M059J (cell line): ENCODE results near the gene PRPF31. TPM values are rescaled to one million over a fixed set of nuclear protein-coding genes. Genes with fewer than 3 reads are reported as not detected.
A peak's percentile ranks its signal among the peaks of the same experiment; 100 is the strongest.
"Not testable (repeated sequence)": the region's sequence is repeated elsewhere in the genome, so short reads cannot be mapped to it uniquely, and the experiment has no call there.

Experiments used
- DNase-seq: peaks from one replicate; pipeline ENCODE4 v3.0.0-alpha.2; 2012; ENCODE audit warnings: low read depth
- total RNA-seq: library from RNA; depleted of rRNA; stranded (reverse); fragments of >200 nt; shearing (Covaris generic); gene quantifications from 2 replicates; pipeline ENCODE4 v1.2.3, GENCODE V29; 2014; rRNA removed

The PRPF31 gene, protein sequence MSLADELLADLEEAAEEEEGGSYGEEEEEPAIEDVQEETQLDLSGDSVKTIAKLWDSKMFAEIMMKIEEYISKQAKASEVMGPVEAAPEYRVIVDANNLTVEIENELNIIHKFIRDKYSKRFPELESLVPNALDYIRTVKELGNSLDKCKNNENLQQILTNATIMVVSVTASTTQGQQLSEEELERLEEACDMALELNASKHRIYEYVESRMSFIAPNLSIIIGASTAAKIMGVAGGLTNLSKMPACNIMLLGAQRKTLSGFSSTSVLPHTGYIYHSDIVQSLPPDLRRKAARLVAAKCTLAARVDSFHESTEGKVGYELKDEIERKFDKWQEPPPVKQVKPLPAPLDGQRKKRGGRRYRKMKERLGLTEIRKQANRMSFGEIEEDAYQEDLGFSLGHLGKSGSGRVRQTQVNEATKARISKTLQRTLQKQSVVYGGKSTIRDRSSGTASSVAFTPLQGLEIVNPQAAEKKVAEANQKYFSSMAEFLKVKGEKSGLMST
- 68.7 and 90.2 TPM in 2 replicates for total RNA-seq

DNA sequence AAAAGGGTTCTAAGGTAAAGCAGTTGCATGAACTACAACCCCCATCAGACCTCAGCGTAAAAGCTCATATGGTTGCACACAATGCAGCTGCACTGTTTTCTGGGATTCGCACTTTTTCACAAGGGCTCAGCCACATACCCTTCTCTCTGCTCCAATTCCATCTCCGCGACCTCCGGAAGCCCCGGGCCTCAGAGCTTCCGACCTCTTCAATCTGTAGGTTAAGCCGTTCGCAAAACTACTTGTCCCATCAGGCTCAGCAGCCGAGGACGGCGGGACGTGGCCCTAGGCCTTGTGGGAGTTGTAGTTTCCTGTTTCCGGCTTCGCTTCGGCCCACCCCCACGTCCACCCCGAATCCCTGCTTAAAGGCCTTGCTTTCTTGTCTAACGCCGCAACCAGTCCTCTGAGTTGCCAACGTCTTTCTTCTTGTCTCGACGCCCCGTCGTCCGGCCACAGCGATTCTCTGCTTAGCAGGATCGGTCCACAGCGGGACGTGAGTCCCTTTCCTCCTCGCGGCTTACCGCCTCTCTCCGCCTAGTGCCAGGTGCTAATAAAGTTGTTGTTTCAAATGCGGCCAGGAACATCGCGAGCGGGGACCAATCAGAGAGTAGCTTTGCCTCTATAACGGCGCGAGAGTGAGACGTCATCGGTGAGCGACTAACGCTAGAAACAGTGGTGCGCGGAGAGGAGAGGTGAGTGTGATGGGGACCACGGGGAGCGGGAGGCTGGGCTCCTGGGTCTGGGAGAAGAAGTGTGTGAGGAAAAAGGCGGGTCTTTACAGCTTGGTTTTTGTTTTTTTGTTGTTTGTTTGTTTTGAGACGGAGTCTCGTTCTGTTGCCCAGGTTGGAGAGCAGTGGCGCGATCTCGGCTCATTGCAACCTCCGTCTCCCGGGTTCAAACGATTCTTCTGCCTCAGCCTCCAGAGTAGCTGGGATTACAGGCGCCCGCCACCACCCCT, at the start of gene PRPF31, which contains the start of gene TFPT:
PRPF31 (plus strand) TSS at position 646 of the 955 bp plus-strand sequence. CDS start 2,525 bp downstream, outside the sequence.
TFPT (minus strand) TSS at position 549 of the 955 bp plus-strand sequence; CDS start at position 161, 388 bp downstream.
- peak; percentile 97 for DNase-seq

DNA sequence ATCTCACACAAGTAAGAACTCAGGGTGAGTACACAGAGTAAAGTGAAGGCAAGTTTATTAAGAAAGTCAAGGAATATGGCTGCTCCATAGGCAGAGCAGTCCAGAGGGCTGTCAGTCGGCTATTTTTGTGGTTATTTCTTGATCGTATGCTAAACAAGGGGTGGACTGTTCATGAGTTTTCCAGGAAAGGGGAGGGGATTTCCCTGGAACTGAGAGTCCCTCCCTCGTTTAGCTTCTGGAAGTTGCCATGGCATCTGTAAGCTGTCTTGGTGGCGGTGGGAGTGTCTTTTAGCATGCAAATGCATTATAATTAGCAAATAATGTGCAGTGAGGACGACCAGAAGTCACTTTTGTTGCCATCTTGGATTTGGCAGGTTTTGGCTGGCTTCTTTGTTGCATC, 46.1 kb upstream of the PRPF31 start:
- no peak for DNase-seq

DNA sequence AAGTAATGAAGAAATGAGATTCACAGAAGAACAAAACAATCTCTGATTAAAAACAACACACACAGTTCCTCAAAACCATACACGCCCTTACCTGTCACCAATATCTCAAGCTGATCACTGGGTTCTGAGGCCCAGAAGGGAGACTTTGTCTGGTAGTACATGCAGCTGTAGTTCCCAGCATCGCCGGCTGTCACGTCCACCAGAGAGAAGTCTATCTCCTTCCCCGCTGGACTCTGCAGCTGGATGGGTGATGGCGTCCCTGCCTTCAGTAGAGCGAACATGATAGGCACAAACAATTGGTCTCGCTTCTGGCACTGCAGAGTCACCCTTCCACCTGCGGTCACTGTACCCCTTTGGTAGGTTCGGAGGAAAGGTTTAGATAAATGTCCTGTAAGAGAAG, 41.7 kb upstream of the PRPF31 start:
- DNase-seq, result no peak

DNA sequence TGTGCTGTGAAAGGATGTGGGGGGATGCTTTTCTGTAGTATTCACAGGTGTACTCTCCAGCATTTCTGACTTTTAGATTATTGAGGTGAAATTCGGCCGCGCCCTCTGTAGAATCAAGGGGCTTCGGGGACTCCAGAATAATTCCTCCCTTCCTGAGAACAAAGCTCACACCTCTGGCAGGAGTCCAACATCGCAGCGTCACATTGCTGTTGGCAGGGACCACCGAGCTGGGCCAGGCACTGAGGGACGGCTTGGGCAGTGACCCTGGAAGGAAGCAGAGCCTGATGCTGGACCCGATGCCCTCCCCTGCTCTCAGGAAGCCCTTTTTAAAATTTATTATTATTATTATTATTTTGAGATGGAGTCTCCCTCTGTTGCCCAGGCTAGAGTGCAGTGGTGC, 40.7 kb upstream of the PRPF31 start:
- no peak for DNase-seq

DNA sequence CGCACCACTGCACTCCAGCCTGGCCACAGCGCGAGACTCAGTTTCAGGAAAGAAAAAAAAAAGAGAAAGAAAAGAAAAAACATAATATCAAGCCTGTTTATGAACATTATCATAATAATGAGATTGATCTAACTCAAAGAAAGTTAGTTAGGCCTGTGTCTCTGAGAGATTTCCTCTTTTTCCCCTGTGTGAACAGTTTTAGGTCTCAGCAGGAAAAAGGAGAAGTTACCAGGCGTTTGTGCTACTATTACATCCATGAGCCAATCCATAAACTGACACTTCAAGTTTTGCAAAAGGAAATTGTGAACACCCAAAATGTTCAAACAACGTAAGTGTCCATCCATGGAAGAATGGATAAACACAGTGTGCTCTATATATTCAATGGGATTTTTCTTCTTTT, 38.2 kb upstream of the PRPF31 start:
- no peak for DNase-seq

DNA sequence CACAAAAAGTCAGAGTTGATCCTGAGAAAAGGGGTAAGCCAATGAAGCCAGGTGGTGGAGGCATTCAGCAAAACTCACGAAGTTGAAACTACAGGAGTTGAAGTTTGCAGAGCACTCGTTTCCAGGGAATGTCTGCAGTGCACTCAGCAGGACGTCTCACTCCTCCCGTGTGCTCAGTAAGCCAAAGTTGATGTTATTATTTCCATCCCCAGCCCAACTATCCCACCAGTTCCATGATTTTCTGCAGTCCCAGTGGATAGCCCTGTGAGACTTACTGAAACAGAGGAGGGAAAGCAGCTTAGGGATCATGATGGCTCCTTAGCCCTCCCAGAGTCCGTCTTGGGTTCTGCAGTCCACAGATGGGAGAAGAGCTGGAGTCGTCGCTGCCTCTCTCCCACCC, 34.5 kb upstream of the PRPF31 start, which contains the start of gene TARM1:
TARM1 (minus strand) TSS at position 334 of the 400 bp plus-strand sequence; CDS start at position 309, 25 bp downstream.
- DNase-seq, result no peak

DNA sequence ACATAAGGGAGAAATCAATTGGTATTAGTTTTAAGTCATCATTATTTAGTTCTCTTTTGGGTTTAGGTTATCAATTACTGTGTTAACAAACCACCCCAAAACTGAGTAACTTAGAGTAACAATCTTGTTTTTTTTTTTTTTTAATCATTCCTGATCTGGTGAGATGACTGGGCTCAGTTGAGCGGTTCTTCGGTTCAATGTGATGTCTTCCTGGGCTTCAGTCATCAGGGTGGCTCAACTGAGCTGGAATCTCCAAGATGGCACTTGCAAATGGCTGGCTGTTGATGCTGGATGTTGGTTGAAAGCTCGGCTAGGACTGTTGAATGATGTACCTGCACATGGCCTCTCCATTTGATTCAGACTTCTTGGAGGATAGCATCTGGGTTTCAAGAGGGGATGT, 31.1 kb upstream of the PRPF31 start:
- no peak for DNase-seq

DNA sequence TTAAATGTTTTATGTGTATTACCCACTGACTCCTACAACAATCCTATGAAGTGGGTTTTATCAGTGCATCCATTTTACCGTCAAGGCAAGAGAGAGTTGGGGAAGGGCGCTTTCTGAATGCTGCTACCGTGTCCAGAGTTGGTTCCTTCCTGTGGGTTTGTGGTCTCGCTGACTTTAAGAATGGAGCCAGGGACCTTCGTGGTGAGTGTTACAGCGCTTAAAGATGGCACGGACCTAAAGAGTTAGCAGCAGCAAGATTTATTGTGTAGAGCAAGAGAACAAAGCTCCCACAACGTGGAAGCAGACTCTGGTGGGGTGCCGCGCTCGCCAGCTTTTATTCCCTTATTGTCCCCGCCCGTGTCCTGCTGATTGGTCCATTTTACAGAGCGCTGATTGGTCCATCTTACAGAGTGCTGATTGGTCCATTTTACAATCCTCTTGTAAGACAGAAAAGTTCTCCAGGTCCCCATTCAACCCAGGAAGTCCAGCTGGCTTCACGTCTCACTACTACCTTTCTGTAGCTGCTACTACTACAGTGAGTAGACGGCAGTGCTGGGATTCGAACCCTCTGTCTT, 21.0 kb upstream of the PRPF31 start:
- DNase-seq, result no peak

DNA sequence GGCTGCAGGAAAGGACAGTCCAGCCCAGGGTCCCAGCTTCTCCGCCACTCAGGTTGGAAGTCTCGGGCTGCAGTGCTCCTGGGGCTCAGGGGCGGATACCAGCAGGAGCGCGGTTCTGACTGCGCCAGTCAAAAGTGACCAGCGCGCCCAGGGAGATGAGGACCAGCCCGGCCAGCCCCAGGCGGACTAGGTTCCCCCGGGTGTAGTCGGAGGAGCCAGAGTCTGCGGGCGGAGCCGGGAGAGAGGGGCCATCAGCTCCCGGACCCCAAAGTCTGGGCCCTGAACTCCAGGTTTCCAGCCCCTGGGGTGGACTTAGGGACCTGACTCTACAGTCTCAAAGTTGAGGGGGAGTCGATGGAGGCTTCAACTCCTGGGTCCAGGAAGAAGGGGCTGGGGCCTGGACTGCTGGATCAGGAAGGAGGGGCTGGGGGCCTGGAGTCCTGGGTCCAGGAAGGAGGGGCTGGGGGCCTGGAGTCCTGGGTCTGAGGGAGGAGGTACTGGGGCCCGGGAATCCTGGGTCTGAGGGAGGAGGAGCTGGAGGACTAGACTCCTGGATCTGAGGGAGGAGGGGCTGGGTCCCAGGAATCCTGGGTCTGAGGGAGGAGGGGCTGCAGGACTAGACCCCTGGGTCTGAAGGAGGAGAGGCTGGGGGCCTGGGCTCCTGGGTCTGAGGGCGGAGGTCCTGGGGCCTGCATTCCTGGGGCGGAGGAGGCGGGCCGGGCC, 20.3 kb upstream of the PRPF31 start:
- DNase-seq, result no peak

DNA sequence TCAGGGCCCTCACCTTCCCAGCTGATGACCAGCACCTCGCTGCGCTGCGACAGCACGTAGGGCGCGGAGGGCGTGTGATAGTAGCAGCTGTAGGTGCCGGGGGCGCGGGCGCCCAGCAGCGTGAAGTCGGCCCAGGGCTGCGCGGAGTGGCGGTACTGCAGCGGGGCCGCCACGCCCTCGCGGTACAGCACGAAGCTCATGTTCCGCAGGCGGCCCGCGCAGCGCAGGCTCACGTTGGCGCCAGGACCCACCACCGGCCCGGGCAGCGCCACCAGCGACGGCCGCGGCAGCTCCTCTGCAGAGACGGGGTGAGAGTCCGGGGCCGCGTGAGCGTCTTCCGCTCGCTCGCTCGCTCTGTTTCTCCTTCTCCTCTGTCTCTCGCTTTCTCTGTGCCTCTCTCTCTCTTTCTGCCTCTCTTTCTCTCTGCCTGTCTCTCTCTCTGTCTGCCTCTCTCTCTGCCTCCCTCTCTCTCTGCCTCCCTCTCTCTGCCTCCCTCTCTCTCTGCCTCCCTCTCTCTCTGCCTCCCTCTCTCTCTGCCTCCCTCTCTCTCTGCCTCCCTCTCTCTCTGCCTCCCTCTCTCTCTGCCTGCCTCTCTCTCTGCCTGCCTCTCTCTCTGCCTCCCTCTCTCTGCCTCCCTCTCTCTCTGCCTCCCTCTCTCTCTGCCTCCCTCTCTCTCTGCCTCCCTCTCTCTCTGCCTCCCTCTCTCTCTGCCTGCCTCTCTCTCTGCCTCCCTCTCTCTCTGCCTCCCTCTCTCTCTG, 19.5 kb upstream of the PRPF31 start:
- DNase-seq, result peak; percentile 61

DNA sequence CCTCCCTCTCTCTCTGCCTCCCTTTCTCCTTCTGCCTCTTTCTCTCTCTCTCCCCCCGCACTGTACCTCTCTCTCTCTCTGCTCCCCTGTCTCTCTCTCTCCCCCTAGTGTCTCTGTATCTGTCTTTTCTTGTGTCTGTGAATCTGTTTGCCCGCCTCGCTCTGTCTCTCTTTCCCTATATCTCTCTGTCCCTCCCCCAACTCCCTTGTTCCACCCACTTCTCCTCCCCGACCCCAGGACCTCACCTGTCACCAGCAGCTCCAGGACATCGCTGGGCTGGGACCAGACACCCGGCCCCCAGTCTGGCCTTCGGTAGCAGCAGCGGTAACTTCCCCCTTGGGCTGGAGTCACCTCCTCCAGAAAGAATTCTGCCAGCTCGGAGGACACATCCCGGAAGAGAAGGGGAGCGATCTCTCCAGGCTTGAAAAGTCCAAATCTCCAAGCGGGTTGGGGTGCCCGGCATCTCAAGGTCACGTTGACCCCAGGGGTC, 18.9 kb upstream of the PRPF31 start:
- peak; percentile 24 for DNase-seq

DNA sequence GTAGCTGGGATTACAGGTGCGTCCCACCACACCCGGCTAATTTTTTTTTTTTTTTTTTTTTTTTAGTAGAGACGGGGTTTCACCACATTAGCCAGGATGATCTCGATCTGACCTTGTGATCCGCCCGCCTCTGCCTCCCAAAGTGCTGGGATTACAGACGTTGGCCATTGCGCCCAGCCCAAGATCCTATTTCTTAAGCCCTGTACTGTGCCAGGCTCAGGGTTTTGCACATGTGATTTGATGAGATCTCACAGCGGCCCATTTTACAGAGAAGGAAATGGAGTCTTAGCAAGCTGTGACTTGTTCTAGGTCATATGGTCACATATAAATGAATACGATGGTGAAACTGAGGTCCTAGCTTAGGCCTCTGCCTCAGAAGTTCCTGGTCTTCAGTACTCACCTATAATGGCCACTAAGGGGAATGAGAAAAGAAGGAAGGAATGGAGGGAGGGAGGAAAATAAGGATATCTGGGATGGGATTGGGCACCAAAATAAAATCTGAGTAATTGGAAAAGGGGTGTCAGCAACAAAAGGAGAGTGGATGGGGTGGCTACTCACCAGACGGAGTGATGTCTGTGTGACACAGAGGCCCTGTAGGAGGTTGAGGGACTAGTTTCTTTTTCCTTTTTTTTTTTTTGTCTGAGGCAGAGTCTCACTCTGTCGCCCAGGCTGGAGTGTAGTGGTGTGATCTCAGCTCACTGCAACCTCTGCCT, 16.2 kb upstream of the PRPF31 start:
- no peak for DNase-seq

DNA sequence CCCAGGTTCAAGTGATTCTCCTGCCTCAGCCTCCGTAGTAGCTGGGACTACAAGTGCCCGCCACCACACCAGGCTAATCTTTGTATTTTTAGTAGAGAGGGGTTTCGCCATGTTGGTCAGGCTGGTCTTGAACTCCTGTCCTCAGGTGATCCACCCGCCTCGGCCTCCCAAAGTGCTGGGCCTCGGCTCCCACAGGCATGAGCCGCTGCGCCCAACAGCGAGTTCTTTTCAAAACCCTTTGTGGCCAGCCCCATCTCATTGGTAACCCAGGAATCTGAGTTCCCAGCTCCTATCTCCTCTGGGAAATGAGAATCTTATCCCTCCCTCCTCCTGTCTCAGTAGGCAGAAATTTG, 15.7 kb upstream of the PRPF31 start:
- not testable (repeated sequence) for DNase-seq

DNA sequence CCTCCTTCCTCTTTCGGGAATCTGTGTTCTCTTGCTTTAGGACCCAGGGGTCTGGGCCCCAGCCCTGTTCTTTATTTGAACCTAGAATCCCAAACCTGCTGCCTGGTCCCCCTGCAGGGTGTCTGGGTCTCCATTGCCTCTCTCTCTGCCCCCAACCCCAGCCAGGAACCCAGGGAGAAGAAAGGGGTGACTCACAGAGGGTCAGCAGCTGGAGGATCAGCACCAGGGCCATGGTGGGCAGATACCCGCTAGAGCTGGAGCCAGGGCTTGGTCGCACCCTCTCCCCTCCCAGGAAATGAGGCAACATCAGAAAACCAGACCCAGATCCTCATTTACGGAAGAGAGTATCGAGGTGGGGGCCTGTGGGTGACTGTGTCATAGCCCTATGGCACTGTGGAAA, 15.0 kb upstream of the PRPF31 start, which contains the start of gene OSCAR:
OSCAR (minus strand) TSS at position 243 of the 400 bp plus-strand sequence; CDS start at position 232, 11 bp downstream.
- DNase-seq, result peak; percentile 31

DNA sequence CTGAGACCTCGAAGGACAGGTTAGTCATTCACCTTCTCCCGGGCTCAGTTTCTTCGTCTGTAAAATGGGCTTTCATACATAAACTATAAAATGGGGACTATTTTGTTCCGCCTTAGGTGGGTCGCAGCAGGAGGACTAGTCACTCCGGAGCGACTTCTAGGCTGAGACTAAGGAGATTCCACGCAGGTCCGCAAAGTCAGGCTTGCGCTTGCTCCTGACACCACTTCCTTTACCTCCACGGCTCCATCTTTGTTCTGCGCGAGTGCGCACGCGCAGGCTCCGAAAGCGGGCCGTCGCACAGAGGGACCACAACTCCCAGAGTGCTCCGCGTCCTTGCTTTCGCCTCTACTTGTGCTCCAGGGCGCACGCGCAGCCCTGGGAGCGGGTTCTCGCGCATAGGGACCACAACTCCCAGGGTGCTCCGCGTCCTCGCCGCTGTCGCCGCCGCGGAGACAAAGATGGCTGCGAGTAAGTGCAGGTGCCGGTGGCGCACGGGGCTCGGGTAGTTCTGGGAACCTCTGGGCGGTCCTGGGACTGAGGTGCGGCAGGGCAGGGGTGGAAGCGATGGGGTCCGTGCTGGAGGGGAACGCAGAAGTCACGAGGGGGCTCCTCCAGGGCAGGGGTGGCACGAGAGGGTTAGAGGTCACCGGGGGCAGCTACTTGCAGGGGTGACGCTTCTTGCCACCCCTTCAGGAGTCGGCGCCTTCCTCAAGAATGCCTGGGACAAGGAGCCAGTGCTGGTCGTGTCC, 13.0 kb upstream of the PRPF31 start, which contains the start of gene NDUFA3:
NDUFA3 (plus strand) TSS at position 435 of the 749 bp plus-strand sequence; CDS start at position 459, 24 bp downstream.
- DNase-seq, result peak; percentile 98

DNA sequence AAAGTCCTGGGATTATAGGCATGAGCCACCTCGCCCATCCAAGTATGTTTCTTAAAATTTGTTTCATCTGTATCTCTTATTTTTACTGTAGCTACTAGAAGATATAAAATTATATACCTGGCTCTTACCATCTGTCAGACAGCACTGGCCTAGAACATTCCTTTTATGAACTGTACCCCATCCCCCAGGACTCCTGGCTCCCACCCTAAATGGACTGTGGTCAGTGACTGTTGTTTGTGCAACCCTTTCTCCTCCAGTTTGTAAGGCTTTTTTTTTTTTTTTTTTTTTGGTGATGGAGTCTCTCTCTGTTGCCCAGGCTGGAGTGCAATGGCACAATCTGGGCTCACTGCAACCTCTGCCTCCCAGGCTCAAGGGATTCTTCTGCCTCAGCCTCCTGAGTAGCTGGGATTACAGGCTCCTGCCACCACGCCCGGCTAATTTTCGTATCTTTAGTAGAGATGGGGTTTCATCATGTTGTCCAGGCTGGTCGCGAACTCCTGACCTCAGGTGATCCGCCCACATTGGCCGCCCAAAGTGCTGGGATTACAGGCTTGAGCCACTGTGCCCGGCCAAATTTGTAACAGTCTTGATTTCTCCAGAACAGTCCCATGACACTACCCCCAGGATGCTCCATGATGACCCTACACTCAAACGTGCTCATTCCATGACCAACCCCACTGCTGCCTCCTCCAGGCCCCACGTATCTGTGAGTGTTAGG, 10.4 kb upstream of the PRPF31 start:
- no peak for DNase-seq

DNA sequence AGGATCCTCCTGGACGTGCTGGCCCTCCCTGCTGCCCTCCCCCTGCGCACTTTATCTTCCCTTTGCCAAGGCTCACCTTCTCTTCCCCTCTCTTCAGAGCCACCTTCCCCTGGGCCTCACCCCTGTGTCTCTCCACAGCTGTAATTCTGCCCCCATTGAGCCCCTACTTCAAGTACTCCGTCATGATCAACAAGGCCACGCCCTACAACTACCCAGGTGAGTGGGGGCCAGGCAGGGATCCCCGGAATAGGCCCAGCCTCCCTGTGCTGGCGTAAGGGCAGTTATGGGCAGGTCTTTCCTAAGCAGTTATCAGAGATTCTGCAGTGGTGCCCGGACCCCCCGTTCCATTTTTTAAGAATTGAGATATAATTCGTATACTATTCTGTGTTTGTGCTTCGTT, 9.8 kb upstream of the PRPF31 start:
- DNase-seq, result no peak

DNA sequence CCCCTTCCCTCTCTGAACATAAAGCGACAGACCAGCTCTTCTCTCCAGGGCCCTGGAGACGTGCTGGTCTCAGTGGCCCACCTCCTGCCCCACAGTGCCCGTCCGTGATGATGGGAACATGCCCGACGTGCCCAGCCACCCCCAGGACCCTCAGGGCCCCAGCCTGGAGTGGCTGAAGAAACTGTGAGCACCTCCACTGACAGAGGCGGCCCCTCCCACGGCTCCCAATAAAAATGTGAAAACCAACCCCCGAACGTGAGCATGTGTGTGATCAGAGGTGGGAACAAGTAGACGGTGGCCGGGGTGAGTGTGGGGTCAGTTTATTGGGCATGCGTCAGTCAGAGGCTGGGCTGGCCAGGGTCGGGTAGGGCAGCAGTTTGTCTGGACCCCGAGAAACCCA, 8.8 kb upstream of the PRPF31 start:
- DNase-seq, result no peak
